ENCODE data around the gene AURKAIP1. TPM values are rescaled to one million over a fixed set of nuclear protein-coding genes. Genes with fewer than 3 reads are reported as not detected.
"Not testable (repeated sequence)": the region's sequence is repeated elsewhere in the genome, so short reads cannot be mapped to it uniquely, and the experiment has no call there.

AURKAIP1 gene
- total RNA-seq, 1 experiment from 2014 or later: 196 TPM

DNA sequence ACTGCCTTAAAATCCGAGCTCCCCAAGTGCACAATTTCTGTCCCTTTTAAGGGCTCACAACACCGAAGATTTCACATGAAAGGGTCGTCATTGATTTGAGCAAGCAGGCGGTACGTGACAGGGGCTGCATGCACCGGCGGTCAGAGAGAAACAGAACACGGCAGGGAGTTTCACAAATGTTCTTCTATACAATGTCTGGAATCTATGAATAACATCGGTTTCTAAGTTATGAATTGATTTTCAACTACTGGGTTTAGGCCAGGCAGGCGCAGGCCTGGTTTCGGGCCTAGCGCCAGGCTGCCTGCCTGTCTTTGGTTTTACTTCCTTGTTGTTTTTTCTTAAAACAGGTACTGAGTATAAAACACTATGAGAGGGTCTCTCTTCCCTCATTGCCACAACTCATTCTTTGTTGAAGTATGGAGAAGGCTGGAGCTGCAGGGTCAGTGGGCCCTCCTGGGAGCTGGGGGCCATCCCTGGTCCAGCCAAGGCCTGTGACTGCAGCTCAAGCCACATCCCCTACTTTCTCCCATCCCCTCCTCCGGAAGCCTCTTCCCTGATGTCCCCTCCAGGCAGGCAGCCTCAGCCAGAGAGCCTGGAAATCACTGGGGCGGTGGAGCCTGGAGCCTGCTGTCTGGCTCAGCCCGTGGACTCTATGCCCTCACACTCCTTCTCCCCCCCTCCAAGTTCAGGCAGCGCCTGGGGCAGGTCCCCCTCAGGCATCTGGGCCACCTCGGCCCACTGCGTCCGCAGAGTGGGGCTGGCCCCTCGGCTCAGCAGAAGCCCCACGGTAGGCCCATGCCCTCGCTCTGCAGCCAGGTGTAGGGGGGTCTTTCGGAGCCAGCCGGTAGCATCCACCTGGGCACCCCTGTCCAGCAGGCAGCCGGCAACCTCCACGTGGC, 43.7 kb upstream of the AURKAIP1 start:
- Histone ChIP-seq H2AFZ (ENCODE audit: low read length) (no peak overlapping the region), H3K9me3 (ENCODE audit: control insufficient read depth, low read depth, low read length) (no peaks in the 10 kb centered on the region), H3K14ac (ENCODE audit: insufficient read depth, low read length) (no peak overlapping the region; the same call in 1 of the 2 replicates), H2BK120ac (ENCODE audit: low read depth, low read length, poor library complexity, severe bottlenecking) (no peak overlapping the region), H3K9ac (ENCODE audit: extremely low read depth, insufficient read length, low read length) (no peak overlapping the region), H3K27ac (ENCODE audit: insufficient read length, low read depth, low read length) (no peak overlapping the region), H3K18ac (ENCODE audit: insufficient read length, low read depth, low read length) (no peak overlapping the region), H3K79me2 (ENCODE audit: insufficient read depth, low read length) (no peaks in the 10 kb centered on the region), H3K4ac (ENCODE audit: low read depth, low read length) (no peak overlapping the region), H3K4me1 (ENCODE audit: insufficient read depth, low read length) (peaks cover 5% of the 10 kb centered on the region; the same call in 1 of the 2 replicates), H3K27me3 (ENCODE audit: insufficient read depth, low read length) (no peaks in the 10 kb centered on the region), H2AK5ac (ENCODE audit: insufficient read length, low read length) (no peak overlapping the region), H3K79me1 (ENCODE audit: insufficient read depth, low read depth, low read length, poor library complexity, severe bottlenecking) (no peaks in the 10 kb centered on the region), H3K23me2 (ENCODE audit: insufficient read length, low read depth, low read length, poor library complexity, severe bottlenecking) (no peaks in the 10 kb centered on the region), H2BK15ac (ENCODE audit: low read depth, low read length) (no peak overlapping the region), H4K20me1 (ENCODE audit: control insufficient read depth, insufficient read depth, insufficient read length) (no peaks in the 10 kb centered on the region), H4K5ac (ENCODE audit: insufficient read length, low read depth, low read length) (no peak overlapping the region), H3K56ac (ENCODE audit: insufficient read length, low read depth, low read length) (no peak overlapping the region), H4K8ac (replicated peaks; ENCODE audit: insufficient read length, low read depth, low read length) (no peak overlapping the region), H3K23ac (ENCODE audit: insufficient read length, low read depth, low read length) (no peak overlapping the region), H4K91ac (ENCODE audit: insufficient read length, low read depth, low read length) (no peak overlapping the region), H2BK5ac (ENCODE audit: insufficient read length, low read length) (no peak overlapping the region), H2BK12ac (ENCODE audit: insufficient read length, low read depth, low read length) (no peak overlapping the region), H2BK20ac (ENCODE audit: low read depth, low read length, poor library complexity, severe bottlenecking) (no peak overlapping the region), H3T11ph (ENCODE audit: low read length) (no peak overlapping the region), H3K4me2 (ENCODE audit: insufficient read depth, insufficient read length, low read length) (no peak overlapping the region)
- Mint-ChIP-seq H3K9me3 (no peaks in the 10 kb centered on the region), H3K4me3 (no peak overlapping the region), H3K36me3 (ENCODE audit: insufficient read depth in 1 of 3, low read depth in 3 of 3) (no peaks in the 10 kb centered on the region; a peak in 2 of 7 replicates), H3K4me1 (peaks cover 45 to 50% of the 10 kb centered on the region in 2 experiments), H3K27ac (peak overlapping the region; percentile 13 to 86 (median 61); a peak in 4 of 7 replicates), H3K27me3 (ENCODE audit: low read depth) (no peaks in the 10 kb centered on the region)
- no CpG with 5 or more reads among the region's 26 CpGs for WGBS (ENCODE audit: extremely low coverage, insufficient read length, low lambda C conversion rate)
- DNase-seq: no peak
- TF ChIP-seq, protein P1, sequence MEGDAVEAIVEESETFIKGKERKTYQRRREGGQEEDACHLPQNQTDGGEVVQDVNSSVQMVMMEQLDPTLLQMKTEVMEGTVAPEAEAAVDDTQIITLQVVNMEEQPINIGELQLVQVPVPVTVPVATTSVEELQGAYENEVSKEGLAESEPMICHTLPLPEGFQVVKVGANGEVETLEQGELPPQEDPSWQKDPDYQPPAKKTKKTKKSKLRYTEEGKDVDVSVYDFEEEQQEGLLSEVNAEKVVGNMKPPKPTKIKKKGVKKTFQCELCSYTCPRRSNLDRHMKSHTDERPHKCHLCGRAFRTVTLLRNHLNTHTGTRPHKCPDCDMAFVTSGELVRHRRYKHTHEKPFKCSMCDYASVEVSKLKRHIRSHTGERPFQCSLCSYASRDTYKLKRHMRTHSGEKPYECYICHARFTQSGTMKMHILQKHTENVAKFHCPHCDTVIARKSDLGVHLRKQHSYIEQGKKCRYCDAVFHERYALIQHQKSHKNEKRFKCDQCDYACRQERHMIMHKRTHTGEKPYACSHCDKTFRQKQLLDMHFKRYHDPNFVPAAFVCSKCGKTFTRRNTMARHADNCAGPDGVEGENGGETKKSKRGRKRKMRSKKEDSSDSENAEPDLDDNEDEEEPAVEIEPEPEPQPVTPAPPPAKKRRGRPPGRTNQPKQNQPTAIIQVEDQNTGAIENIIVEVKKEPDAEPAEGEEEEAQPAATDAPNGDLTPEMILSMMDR (conservative IDR thresholded peaks at IDR 0.05): no peak

DNA sequence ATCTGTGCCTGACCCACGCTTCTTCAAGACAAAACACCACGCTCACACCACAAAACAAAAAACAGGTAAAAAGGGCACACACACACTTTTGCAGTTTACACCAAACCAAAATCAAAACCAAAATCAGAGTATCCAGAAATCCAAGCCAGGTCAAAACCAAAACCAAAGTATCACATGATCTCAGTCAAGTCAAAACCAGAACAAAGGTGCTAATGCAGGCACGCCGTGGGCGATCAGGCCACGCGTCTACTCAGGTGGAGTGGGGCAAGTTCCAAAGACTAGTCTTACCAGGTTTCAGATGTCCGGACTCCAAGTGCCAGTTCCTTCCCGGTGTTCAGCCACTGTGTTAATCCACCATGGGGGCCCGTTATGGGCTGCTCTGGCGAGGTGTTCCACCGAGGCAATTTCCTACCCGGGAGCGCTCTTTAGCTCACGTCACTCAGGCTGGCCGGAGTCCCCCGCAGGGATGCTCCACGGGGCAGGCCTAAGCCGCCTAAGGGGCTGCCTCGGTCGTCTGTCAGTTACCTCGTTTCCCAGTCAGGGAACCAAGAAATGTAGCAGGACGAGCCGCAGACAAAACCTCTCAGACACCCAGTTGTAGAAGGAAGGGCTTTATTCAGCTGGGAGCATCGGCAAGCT, 42.9 kb upstream of the AURKAIP1 start:
- WGBS (ENCODE audit: extremely low coverage, insufficient read length, low lambda C conversion rate): no CpG with 5 or more reads among the region's 25 CpGs
- not testable (repeated sequence) for H2BK20ac ChIP-seq (ENCODE audit: low read depth, low read length, poor library complexity, severe bottlenecking); H2BK5ac ChIP-seq (ENCODE audit: insufficient read length, low read length); H2BK120ac ChIP-seq (ENCODE audit: low read depth, low read length, poor library complexity, severe bottlenecking); H3K27me3 Mint-ChIP-seq (ENCODE audit: low read depth); H3K79me1 ChIP-seq (ENCODE audit: insufficient read depth, low read depth, low read length, poor library complexity, severe bottlenecking); H2AFZ ChIP-seq (ENCODE audit: low read length); H3K27me3 ChIP-seq (ENCODE audit: insufficient read depth, low read length); H2AK5ac ChIP-seq (ENCODE audit: insufficient read length, low read length); H3K23ac ChIP-seq (ENCODE audit: insufficient read length, low read depth, low read length); H3K27ac ChIP-seq (ENCODE audit: insufficient read length, low read depth, low read length); H2BK15ac ChIP-seq (ENCODE audit: low read depth, low read length); H4K20me1 ChIP-seq (ENCODE audit: control insufficient read depth, insufficient read depth, insufficient read length); H3K56ac ChIP-seq (ENCODE audit: insufficient read length, low read depth, low read length); H2BK12ac ChIP-seq (ENCODE audit: insufficient read length, low read depth, low read length); H4K8ac ChIP-seq (replicated peaks; ENCODE audit: insufficient read length, low read depth, low read length); H3K9me3 Mint-ChIP-seq; DNase-seq; H3K79me2 ChIP-seq (ENCODE audit: insufficient read depth, low read length); H3T11ph ChIP-seq (ENCODE audit: low read length); H3K23me2 ChIP-seq (ENCODE audit: insufficient read length, low read depth, low read length, poor library complexity, severe bottlenecking); H3K14ac ChIP-seq (ENCODE audit: insufficient read depth, low read length); H3K9ac ChIP-seq (ENCODE audit: extremely low read depth, insufficient read length, low read length); H4K5ac ChIP-seq (ENCODE audit: insufficient read length, low read depth, low read length); H3K36me3 Mint-ChIP-seq (ENCODE audit: insufficient read depth in 1 of 3, low read depth in 3 of 3); H4K91ac ChIP-seq (ENCODE audit: insufficient read length, low read depth, low read length); H3K4me2 ChIP-seq (ENCODE audit: insufficient read depth, insufficient read length, low read length); H3K4me1 ChIP-seq (ENCODE audit: insufficient read depth, low read length); H3K9me3 ChIP-seq (ENCODE audit: control insufficient read depth, low read depth, low read length); H3K18ac ChIP-seq (ENCODE audit: insufficient read length, low read depth, low read length); H3K4me3 Mint-ChIP-seq; H3K4ac ChIP-seq (ENCODE audit: low read depth, low read length)
- peak overlapping the region in 2 of 3 experiments; percentile 76 to 85; a peak in 4 of 7 replicates for H3K27ac Mint-ChIP-seq
- peaks cover 42 to 47% of the 10 kb centered on the region in 2 experiments for H3K4me1 Mint-ChIP-seq

Measured in H9 (cell line).